Limb (tissue), 2 donors: ENCODE data around the gene CEPT1.

ENCODE experiments used
- DNase-seq, 2 donors: peaks; one replicate each; pipeline ENCODE4 v3.0.0-alpha.2; 2016; ENCODE audit errors: extremely low spot score in 2 of 2

The CEPT1 gene

DNA sequence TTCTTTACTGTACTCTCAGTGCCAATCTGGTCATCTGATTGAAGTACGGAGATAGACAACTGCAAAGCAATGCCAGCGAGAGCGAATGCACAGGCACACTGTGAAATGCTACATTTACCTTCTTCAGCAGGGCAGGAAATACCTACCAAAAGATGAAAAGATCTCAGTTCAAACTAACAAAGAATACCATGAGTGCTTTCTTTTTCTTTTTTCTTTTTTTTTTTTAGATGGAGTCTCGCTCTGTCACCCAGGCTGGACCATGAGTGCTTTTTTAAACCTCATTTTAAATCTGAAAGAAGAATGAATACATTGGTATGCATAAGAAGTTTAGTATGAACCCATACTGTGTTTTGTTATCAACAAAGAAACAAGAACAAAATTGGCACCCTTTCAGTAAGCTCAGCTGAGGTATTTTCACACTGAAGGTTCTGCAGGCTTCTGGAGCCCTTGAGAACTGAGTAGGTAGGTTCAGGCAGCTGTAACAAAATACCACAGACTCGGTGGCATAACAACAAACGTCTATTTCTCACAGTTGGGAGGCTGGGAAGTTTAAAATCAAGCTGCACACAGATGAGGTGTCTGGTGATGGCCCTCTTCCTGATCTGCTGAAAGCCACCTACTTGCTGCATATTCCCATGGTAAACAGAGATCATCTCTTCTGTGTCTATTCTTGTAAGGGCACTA lies 85.8 kb downstream of the CEPT1 start:
- no peak for DNase-seq

- DNase-seq: no peak
These were observed 87.4 kb downstream of the CEPT1 start, which contains the start of gene CHI3L2 for GRCh38 chr1:111227434-111227833. TSS of gene CHI3L2 (plus strand) at chr1:111227713. CDS start at chr1:111227730, 17 bp downstream.

DNA sequence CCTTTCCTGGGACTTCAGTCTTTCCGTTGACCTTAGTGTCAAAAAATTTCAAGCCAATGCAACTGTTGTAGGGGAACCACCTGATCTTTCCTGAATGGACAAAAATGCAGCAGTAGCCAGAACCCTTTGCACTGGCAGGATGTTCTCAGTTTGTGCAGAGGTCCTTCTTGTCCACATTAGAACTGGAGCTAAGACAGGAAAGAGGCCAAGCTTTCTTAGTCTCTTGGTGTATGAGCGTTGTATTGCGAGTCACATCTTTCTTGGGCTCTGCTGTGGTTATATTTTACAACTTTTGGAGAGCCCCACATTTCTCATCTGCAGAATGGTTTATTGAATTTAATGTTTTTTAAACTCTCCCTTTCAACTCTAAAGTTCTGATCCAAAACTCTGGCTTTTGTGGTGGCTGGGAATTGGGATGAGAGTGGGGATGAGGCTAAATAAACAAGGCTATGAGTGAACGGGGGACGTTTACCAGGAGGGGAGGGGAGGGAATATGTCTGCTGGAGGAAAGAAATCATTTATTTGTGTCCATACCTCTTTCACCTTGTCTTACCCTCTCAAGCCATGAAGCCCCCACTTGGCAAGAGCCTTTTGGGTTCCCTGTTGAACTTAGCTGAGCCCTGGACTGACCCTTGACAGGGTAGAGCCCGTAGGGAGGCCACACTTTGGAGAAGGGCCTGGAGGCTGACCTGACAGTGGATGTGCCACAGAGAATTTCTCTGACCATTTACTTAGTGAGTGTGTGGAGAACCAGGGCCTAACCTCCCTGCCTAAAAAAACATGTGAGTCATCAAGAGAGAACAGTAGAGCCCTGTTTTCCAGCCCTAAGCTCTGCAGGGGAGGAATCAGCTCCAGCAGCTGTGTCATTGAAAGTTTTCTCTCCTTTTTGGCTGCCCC lies 88.1 kb downstream of the CEPT1 start:
- peak; percentile 7 to 34 for DNase-seq

DNA sequence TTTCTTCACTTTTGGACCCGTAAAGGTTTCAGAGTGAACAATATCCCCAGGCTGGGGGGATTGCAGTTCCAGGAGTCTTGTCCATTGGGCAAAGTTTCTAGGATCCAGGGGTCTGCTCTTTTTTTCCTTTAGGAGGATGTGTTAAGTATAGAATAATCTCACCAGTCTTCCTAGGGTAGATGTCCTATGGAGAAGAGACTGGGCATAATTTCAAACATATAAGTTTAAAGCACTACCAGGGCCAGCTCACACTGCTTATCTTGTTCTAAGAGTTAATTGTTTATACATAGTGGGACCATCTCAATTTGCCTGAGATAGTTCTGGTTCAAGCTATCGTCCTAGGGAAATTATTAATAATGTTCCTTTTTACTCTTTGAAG lies 88.7 kb downstream of the CEPT1 start:
- DNase-seq: no peak

DNA sequence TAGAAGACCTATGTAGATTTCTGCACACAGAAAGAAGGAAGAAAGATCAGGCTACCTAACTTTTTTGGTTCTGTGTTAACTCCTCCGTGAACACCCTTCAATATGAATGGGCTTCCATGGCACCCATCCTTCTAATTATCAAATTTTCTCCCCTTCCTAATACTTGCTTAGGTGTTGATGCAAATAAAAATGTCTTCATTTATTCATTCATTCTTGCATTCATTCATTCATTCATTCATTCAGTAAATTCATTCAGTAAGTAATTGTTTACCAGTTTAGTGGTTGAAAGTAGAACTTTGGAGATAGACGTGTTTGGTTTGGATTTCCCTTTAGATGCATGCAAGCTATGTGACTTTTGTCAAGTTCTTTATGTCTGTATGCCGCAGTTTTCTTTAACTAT lies 92.1 kb downstream of the CEPT1 start:
- no peak for DNase-seq

DNA sequence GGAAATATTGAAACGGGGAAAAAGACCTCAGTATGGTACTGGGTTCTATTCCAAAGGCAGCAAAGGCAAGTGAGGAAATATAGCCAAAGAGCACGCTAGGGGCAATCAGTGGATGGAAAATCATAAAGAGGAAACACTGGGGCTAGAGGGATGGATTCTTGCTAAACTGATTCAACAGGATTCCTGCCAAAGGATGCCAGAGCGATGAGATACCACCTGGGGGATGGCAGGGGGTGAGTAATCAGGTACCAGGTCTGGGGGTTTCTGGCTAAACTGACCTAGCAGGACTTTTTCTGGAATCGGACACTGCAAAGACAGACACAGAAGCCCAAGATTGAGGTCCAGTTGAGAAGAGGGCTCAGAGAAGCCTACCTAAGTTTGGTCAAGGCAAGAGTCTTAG lies 94.2 kb downstream of the CEPT1 start:
- no peak for DNase-seq
